CD1c-positive myeloid dendritic cell (primary cell): Measurements from ENCODE around the gene NUDT1.
"Not testable (repeated sequence)": the region's sequence is repeated elsewhere in the genome, so short reads cannot be mapped to it uniquely, and the experiment has no call there.

ENCODE experiments used
- DNase-seq: peaks from one replicate; pipeline ENCODE4 v3.0.0-alpha.2; 2016; ENCODE audit errors: extremely low spot score

The NUDT1 gene

GRCh38 chr7:2269089-2269990 lies 27.3 kb downstream of the NUDT1 start:
- DNase-seq = not testable (repeated sequence)

DNA sequence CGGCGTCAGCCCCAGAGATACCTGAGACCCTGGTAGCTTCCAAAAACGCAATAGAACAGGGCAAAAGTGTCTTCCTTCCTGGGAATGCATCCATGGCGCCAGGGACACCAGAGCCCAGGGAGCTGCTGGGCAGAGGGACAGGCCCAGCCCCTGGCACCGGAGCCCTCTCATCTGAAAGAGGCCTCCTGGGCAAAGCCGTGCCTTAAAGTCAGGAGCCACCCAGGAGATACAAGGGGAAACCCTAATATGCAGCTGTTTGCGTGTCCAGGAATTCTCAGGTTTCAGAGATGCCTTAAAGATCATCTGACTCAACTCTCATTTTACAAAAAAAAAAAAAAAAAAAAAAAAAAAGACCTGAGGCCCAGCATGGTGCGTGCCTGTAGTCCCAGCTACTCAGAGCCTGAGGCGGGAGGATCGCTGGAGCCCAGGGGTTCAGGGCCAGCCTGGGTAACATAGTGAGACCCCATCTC lies 28.0 kb downstream of the NUDT1 start:
- no peak for DNase-seq

DNA sequence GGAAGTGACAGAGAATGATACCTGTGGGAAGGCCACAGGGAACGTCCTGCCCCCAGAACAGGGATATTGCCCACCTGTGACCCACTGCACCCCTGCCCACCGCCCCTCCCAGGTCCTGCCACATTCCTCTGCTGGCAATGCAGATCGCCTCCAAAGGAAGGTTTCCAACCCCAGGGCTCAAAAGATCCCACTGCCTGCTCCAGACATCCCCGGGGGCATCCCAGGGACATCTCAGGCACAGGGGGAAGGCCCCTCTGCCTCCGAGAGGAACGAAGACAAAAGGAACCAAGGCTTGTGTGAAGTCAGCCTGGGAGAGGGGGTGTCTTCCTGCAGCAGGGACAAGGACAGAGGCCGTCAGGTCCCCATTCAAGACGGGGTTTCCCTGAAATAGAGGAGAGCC lies 28.5 kb downstream of the NUDT1 start:
- DNase-seq = no peak

GRCh38 chr7:2271273-2272026 lies 29.4 kb downstream of the NUDT1 start:
- DNase-seq = no peak

GRCh38 chr7:2272031-2272430 lies 30.0 kb downstream of the NUDT1 start:
- DNase-seq = no peak

GRCh38 chr7:2273866-2274265 lies 31.8 kb downstream of the NUDT1 start:
- DNase-seq = no peak

- no peak for DNase-seq
Observed at GRCh38 chr7:2274666-2275065, 32.6 kb downstream of the NUDT1 start.

DNA sequence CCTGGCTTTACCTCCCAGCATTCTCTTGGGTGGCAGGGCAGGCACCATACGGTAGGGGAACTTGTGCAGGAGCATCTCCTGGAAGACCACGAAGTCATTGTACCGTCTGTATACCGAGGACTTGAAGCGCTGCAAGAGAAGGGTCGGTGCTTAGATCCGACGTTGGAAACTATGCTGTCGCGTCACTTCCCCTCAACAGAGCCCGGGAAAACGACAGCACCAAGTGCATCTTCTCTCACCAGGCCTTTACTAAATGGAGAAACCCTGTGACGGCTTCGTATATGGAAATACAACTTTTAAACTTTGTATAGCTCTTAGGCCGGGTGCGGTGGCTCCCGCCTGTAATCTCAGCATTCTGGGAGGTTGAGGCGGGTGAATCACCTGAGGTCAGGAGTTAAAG lies 33.1 kb downstream of the NUDT1 start:
- DNase-seq = no peak

- no peak for DNase-seq
Observed at GRCh38 chr7:2276107-2276506, 34.1 kb downstream of the NUDT1 start.

GRCh38 chr7:2278026-2278425 lies 36.0 kb downstream of the NUDT1 start:
- DNase-seq = no peak

- DNase-seq = no peak
Observed at GRCh38 chr7:2279896-2280295, 37.9 kb downstream of the NUDT1 start.

DNA sequence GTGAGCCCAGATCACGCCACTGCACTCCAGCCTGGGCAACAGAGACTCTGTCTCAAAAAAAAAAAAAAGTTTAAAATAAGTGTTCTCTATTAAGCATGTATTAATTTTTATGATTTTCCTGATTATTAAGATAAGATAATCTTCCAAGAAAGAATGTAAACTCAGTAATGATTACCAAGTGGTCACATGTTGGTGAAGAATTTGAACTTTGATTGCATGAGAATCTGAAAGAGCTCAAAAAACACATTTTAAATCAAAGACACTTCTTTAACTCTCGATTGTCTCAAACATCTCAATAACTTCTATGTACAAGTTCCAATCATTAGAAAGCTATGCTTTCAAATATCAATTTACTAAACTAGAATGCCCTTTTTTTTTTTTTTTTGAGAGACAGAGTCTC lies 38.4 kb downstream of the NUDT1 start:
- no peak for DNase-seq

DNA sequence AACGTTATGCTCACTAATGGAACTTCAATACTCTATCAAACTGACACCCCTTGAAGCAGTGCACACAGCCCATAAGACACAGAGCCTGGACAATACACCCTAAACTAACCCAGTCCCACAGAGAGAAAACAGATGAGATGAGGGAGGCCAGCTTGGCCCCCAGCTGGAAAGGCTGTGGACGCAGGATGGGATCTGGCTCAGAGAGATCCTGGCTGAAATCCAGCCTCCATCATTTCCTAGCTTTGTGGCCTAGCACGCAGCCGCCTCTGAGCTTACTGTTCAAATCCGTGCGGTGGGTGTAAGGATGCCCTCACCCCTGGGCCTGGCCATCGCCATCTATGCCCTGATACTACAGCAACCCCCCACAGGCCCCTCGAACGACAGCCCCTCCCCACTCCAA lies 39.5 kb downstream of the NUDT1 start:
- no peak for DNase-seq

DNA sequence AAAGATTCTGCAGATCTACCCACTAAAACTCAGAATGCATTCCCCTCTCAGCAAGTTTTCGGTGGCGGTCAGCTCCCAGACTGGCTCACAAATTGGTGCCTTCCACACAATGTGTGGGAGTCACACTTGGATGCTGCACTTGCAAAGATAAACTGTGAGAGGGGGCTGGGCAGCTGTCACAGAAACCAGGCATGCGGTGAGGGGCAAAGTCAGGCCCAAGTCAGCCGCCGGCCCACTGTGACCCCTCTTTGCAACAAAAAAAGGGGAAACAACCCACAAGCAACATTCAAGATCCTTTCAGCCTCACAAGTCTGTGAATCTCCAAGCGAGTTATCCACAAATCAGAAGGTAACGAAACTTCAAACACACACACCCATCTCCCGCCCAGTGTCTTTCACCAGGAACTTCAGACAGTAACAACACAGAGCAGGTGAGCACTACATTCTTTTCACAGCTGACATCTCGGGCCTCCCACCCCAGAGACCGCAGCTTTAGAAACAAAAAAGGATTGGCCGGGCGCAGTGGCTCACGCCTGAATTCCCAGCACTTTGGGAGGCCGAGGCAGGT lies 40.2 kb downstream of the NUDT1 start:
- DNase-seq = no peak

DNA sequence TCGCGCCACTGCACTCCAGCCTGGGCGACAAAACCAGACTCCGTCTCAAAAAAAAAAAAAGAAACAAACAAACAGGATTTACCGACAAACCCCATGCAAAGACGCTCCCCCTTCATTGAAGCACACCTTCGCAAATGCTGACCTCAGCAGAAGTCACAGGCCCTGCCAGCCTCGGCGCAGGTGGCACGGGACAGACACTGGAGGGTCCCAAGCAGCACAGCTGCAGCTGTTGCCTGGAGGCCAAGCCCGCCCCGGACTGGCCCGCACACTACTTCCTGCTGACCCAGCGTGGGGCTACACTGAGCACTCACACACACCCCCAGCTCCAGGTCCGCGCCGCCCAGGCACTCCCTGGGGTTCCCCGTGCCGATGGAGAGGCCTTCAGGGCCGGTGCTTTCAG lies 41.0 kb downstream of the NUDT1 start:
- DNase-seq = no peak

- no peak for DNase-seq
Observed at GRCh38 chr7:2287745-2288144, 45.7 kb downstream of the NUDT1 start.

DNA sequence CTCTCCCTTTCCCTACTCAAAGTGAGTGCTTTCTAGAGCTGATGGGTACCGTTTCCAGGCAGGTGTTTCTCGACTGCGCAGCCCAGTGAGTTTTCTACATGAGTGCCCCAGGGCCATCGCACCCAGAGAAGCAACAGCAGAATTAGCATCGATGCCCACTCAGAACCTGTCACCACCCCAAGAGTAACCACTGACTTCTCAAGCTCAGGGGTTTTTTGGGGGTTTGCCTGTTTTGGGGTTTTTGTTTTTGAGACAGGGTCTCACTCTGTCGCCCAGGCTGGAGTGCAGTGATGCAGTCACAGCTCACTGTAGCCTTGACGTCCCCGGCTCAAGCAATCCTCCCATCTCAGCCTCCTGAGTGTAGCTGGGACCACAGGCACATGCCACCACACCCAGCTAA lies 46.5 kb downstream of the NUDT1 start:
- no peak for DNase-seq

GRCh38 chr7:2289111-2289586 lies 47.1 kb downstream of the NUDT1 start:
- no peak for DNase-seq

GRCh38 chr7:2289621-2290020 lies 47.6 kb downstream of the NUDT1 start:
- no peak for DNase-seq

DNA sequence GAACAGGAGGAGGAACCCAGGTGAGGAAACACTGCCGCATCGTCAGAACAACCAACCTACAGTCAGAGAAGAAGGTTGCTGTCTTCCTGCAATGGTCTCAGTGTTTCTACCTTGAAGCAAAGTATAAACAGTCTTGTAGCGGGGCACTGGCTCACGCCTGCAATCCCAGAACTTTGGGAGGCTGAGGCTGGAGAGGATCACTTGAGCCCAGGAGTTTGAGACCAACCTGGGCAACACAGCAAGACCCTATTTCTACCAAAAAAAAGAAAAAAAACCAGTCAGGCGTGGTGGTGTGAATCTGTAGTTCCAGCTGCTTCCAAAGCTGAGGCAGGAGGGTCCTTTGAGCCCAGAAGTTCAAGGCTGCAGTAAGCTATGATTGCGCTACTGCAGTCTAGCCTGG lies 48.9 kb downstream of the NUDT1 start:
- no peak for DNase-seq

DNA sequence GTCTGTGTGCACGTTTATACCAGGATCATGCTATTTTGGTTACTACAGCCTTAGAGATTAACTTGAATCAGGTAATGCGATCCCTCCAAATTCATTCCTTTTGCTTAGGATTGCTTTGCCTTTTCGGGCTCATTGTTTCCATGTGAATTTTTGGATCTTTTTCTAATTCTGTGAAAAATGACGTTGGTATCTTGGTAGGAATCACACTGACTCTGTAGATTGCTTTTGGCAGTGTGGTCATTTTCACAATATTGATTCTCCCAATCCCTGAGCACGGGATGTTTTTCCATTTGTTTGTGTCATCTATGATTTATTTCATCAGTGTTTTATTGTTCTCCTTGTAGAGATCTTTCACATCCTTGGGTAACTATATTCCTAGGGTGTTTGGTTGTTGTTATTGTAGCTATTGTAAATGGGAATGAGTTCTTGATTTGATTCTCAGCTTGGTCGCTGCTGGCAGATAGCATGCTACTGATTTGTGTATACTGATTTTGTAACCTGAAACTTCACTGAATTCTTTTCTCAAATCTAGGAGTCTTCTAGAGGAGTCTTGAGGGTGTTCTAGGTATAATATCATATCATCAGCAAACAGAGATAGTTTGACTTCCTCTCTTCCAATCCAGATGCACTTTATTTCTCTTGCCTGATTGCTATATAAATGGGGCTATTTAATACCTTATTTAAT lies 54.1 kb downstream of the NUDT1 start:
- DNase-seq = no peak

DNA sequence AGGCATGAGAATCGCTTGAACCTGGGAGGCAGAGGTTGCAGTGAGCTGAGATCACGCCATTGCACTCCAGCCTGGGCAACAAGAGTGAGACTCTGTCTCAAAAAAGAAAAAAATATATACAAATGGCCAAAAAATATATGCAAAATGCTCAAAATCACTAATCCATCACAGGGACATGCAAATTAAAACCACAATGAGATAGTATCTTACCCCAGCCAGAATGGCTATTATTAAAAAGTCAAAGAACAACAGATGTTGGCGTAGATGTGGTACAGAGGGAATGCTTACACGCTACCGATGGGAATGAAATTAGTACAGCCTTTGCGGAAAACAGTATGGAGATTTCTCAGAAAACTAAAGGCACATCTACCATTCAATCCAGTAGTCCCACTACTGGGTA lies 54.8 kb downstream of the NUDT1 start:
- no peak for DNase-seq
